Smooth muscle cell (in vitro differentiated cells): Measurements from ENCODE around the gene MYL6. TPM values are rescaled to one million over a fixed set of nuclear protein-coding genes. Genes with fewer than 3 reads are reported as not detected.

Experiments used
- DNase-seq: peaks from one replicate; lab custom pipeline; 2025; ENCODE audit not compliant: unreplicated experiment; lab: John Stamatoyannopoulos, UW
- H2AFZ ChIP-seq: fragments of 200-600 bp; sonication (generic); 2 replicates; pipeline ENCODE4 v1.6.0; 2016; ENCODE audit warnings: antibody characterized with exemption, low read depth, mild to moderate bottlenecking
- H3F3A ChIP-seq: fragments of 200-600 bp; sonication (generic); 2 replicates; pipeline ENCODE4 v1.6.0; 2017; ENCODE audit warnings: antibody characterized with exemption, low read depth
- H3K27ac ChIP-seq: fragments of 200-600 bp; sonication (generic); 2 replicates; pipeline ENCODE4 v1.5.1; 2016; ENCODE audit warnings: low read depth, mild to moderate bottlenecking
- H3K27me3 ChIP-seq: fragments of 200-600 bp; sonication (generic); 2 replicates; pipeline ENCODE4 v1.6.1; 2016; ENCODE audit warnings: low read depth, mild to moderate bottlenecking
- H3K36me3 ChIP-seq: fragments of 200-600 bp; sonication (generic); 2 replicates; pipeline ENCODE4 v1.5.1; 2016; ENCODE audit warnings: low read depth
- H3K4me1 ChIP-seq: fragments of 200-600 bp; sonication (generic); 2 replicates; pipeline ENCODE4 v1.5.1; 2016; ENCODE audit warnings: low read depth
- H3K4me2 ChIP-seq: fragments of 200-600 bp; sonication (generic); 2 replicates; pipeline ENCODE4 v1.6.0; 2016; ENCODE audit warnings: mild to moderate bottlenecking
- H3K4me3 ChIP-seq: fragments of 200-600 bp; sonication (generic); 2 replicates; pipeline ENCODE4 v1.5.1; 2016; ENCODE audit warnings: mild to moderate bottlenecking
- H3K79me2 ChIP-seq: fragments of 200-600 bp; sonication (generic); 2 replicates; pipeline ENCODE4 v1.6.0; 2016; ENCODE audit warnings: low read depth, mild to moderate bottlenecking
- H3K9ac ChIP-seq: fragments of 200-600 bp; sonication (generic); 2 replicates; pipeline ENCODE4 v1.6.0; 2016; ENCODE audit warnings: low read depth
- H3K9me3 ChIP-seq: fragments of 200-600 bp; sonication (generic); replicated peaks from 2 replicates; pipeline ENCODE4 v1.5.1; 2016; ENCODE audit warnings: low read depth
- H4K20me1 ChIP-seq: fragments of 200-600 bp; sonication (generic); 2 replicates; pipeline ENCODE4 v1.6.0; 2016; ENCODE audit warnings: low read depth
- CTCF ChIP-seq: fragments of 200-600 bp; sonication (generic); IDR thresholded peaks from 2 replicates; pipeline ENCODE4 v1.5.1; 2017; ENCODE audit warnings: borderline replicate concordance, mild to moderate bottlenecking, antibody characterized with exemption; ENCODE audit not compliant: insufficient read depth, poor library complexity, severe bottlenecking
- WGBS: methylation state at CpG from one replicate; pipeline ENCODE4 v1.1.7; 2016; ENCODE audit warnings: low lambda C conversion rate; 5-methylcytosine and 5-hydroxymethylcytosine counted together
- polyA plus RNA-seq: library from polyadenylated mRNA; unstranded; fragments of >200 nt; fragmentation: Nextera tagmentation; extraction: Ambion mirVana; gene quantifications from 2 replicates; pipeline ENCODE4 v1.2.1, GENCODE V29; 2016
- total RNA-seq: library from RNA; depleted of rRNA; stranded (reverse); fragments of >200 nt; gene quantifications from 2 replicates; pipeline ENCODE4 v1.2.3, GENCODE V29; 2014

MYL6 gene
- total and polyA plus RNA-seq, 2 experiments from 2014 or later: 2,776 to 4,165 TPM

GRCh38 chr12:56152132-56152755 lies 5.9 kb upstream of the MYL6 start, which contains the start of gene MYL6B:
Gene MYL6B (plus strand): TSS chr12:56152587. CDS start chr12:56153919, 1,332 bp downstream.
- no peak for TF ChIP-seq CTCF
- no peaks in the 10 kb centered on the region for H3K36me3 ChIP-seq
- peaks cover 18% of the 10 kb centered on the region for H3K4me1 ChIP-seq
- peaks cover 6% of the 10 kb centered on the region for H3F3A ChIP-seq
- H3K27ac ChIP-seq: peak within 1 kb of the TSS; percentile 65
- H3K4me2 ChIP-seq: peak within 1 kb of the TSS; percentile 93
- peak within 1 kb of the TSS; percentile 75 for H2AFZ ChIP-seq
- DNase-seq: peak; percentile 72
- no peaks in the 10 kb centered on the region for H3K9me3 ChIP-seq
- H4K20me1 ChIP-seq: no peaks in the 10 kb centered on the region
- peak within 1 kb of the TSS; percentile 66 for H3K4me3 ChIP-seq
- H3K27me3 ChIP-seq: no peaks in the 10 kb centered on the region
- H3K9ac ChIP-seq: peak within 1 kb of the TSS; percentile 67
- WGBS: under 1% methylated on average over 37 of the region's 37 CpGs
- peaks cover 10% of the 10 kb centered on the region for H3K79me2 ChIP-seq

DNA sequence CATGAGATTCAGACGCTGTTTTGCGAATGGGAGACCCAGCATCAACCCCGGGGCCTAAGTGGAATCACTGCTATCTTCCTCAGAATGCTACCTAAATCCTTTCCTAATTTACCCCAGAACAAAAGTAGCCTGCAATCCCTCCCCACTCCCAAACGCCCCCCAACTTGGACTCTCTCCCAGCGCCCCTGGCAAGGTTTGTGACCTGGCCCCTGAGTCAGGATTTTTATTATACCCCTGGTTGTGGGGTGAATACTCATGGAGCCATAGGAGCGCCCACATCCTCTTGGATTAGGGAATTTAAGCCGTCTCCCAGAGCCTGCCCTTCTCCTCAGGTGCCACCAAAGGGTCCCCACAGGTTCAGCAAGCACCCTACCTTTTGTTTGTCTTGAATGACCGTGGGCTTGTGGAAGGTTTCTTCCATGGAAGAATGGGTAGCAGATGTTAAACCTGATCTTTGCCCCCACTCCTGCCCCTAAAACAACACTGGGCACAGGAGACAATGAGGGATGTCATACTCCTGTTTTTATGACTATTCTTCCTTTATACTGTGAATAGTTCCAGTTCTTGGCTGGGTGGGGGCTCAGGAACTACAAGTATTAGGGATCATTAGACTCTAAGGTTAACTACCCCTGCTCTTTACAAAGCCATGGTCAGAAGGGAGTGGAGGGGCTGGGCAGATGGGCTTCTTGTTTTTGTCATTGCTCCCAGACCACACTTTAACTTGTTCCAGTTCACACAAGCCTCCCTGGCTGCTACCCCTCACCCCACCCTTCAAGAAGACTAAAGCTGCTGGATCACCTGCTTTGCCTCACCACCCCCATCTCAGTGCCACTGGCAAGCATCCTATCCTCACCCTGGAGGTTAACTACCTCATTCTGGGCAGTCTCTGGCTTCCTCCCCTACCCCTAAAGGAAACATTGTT lies 5.1 kb upstream of the MYL6 start:
- no peak overlapping the region for H2AFZ ChIP-seq
- H4K20me1 ChIP-seq: no peaks in the 10 kb centered on the region
- no peaks in the 10 kb centered on the region for H3K27me3 ChIP-seq
- no peaks in the 10 kb centered on the region for H3K9me3 ChIP-seq
- H3F3A ChIP-seq: peaks cover 6% of the 10 kb centered on the region
- H3K4me3 ChIP-seq: peak overlapping the region; percentile 66
- H3K4me1 ChIP-seq: peaks cover 18% of the 10 kb centered on the region
- H3K9ac ChIP-seq: peak overlapping the region; percentile 56
- H3K4me2 ChIP-seq: peak overlapping the region; percentile 93
- H3K36me3 ChIP-seq: no peaks in the 10 kb centered on the region
- peaks cover 10% of the 10 kb centered on the region for H3K79me2 ChIP-seq
- TF ChIP-seq CTCF: no peak
- no peak for DNase-seq
- WGBS: 19% methylated on average over 8 of the region's 8 CpGs
- no peak overlapping the region for H3K27ac ChIP-seq

DNA sequence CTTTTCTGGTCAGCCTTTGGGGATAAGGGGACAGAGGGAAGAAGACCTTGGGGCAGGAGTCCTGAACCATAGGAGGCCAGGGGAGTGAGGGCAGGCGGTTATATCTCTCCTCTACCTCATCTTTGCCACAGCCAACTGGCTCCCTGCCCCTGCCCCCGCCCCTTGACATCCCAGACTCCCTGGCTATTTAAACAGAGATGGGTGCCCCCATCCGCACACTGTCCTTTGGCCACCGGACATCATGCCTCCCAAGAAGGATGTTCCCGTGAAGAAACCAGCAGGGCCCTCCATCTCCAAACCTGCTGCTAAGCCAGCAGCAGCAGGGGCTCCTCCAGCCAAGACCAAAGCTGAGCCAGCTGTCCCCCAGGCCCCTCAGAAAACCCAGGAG lies 4.5 kb upstream of the MYL6 start:
- no peak overlapping the region for H3K27ac ChIP-seq
- no peak for TF ChIP-seq CTCF
- H3K4me1 ChIP-seq: peaks cover 18% of the 10 kb centered on the region
- no peak overlapping the region for H3K4me3 ChIP-seq
- no peak for DNase-seq
- no peak overlapping the region for H3K9ac ChIP-seq
- H2AFZ ChIP-seq: no peak overlapping the region
- H3K9me3 ChIP-seq: no peaks in the 10 kb centered on the region
- H4K20me1 ChIP-seq: peaks cover 1% of the 10 kb centered on the region
- no peaks in the 10 kb centered on the region for H3K36me3 ChIP-seq
- peaks cover 6% of the 10 kb centered on the region for H3F3A ChIP-seq
- WGBS: 96% methylated on average over 5 of the region's 5 CpGs
- peaks cover 17% of the 10 kb centered on the region for H3K79me2 ChIP-seq
- H3K4me2 ChIP-seq: peak overlapping the region; percentile 93
- no peaks in the 10 kb centered on the region for H3K27me3 ChIP-seq
